ENCODE data around the gene RFX4.
A peak's percentile ranks its signal among the peaks of the same experiment; 100 is the strongest.
"Not testable (repeated sequence)": the region's sequence is repeated elsewhere in the genome, so short reads cannot be mapped to it uniquely, and the experiment has no call there.

The RFX4 gene

DNA sequence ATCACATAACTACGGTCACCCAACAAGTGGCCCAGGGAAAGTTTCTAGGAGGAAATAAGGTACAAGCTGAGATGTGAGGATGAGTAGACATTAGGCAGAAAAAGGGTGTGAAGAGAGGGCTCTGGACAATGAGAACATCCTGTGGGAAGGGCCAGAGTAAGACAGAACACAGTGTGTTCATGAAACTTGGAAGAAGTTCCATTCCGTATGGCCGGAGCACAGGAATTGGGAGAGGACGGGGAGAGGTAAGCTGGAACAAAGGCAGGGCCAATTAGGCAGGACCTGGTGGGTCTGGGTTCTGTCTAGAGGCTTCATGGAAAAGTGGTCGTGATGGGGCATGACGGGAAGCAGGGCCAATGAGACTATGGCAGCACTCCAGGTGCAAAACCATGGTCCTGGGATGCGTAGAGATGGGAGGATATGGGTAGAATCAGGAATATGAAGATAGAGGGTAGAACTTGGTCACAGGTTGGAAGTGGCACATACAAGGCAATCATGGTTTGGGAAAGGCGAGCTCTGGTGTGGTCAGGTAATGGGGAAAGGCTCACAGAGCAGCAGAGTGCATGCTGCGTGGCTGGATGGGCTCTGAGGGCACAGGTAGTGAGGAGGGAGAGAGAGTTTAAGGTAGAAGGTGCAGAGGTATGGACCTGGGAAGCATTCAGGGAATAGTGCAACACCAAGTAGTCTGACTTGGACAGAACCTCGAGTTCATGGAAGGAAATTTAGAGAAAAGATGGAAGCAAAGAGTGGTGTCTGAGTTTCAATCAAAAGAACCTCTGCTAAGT is 93.0 kb downstream of the RFX4 start:
- no peak for DNase-seq
- TF ChIP-seq GATA1 (IDR thresholded peaks at IDR 0.05; ENCODE audit: low read depth, low read length) (no peak), POLR2A (IDR thresholded peaks at IDR 0.05; ENCODE audit: low read length) (no peak)

DNA sequence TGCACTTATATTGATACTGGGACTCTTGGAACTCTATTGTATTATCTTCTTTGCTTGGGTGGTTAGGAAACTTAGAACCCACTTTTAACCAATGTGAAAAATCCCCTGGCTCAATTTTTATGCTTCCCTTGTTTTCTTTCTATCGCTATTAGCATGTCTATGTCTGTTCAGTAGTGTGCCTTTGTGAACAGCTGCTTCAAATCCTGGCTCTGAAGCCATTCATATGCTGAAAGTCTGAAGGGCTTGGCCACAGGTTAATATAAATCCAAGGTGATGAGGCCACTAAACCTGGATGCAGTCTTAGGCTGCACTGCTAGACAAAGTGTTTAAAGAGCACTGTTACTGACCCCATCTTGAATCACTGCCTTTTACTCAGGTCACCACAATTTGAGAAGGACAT is 96.8 kb downstream of the RFX4 start:
- no peak for DNase-seq
- no peak for TF ChIP-seq POLR2A (IDR thresholded peaks at IDR 0.05; ENCODE audit: low read length)
- no peak for TF ChIP-seq GATA1 (IDR thresholded peaks at IDR 0.05; ENCODE audit: low read depth, low read length)

DNA sequence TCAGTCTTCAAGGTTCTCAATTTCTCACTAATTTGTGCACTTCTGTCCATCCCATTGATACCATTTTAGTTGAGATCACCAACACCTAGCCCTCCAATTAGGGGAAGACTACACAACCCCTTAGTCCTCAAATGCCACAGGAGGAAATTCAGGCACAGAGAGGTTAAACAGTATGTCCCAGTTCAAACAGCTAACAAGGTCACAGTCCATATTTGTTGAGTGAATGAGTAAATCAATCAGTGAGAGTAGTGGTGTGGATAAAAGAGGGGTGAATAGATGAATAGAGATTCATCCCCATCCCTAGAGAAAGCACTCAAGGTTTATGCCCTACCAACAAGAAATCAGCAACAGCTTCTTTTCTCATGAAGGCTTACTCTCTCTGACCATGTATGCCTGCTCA is 97.5 kb downstream of the RFX4 start:
- no peak for DNase-seq
- no peak for TF ChIP-seq POLR2A (IDR thresholded peaks at IDR 0.05; ENCODE audit: low read length)

DNA sequence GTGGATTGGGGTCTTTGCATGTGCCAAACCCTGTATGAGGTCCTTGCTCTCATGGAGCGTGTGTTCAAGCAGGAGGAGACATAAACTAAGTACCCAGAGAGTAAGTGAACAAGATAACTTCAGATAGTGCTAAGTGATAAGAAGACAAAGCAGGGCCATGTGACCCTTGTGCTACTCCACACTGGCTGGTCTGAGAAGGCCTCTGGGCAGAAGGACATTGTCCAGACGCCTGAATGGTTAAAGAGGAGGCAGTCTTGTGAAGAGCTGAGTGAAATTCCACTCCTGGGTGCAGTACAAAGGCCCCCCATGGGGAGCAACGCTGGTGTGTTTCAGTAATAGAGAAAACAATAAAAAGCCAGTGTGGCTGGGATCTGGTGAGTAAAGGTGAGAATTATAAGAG is 98.4 kb downstream of the RFX4 start:
- TF ChIP-seq POLR2A (IDR thresholded peaks at IDR 0.05; ENCODE audit: low read length) (no peak), GATA1 (IDR thresholded peaks at IDR 0.05; ENCODE audit: low read depth, low read length) (no peak)
- no peak for DNase-seq

DNA sequence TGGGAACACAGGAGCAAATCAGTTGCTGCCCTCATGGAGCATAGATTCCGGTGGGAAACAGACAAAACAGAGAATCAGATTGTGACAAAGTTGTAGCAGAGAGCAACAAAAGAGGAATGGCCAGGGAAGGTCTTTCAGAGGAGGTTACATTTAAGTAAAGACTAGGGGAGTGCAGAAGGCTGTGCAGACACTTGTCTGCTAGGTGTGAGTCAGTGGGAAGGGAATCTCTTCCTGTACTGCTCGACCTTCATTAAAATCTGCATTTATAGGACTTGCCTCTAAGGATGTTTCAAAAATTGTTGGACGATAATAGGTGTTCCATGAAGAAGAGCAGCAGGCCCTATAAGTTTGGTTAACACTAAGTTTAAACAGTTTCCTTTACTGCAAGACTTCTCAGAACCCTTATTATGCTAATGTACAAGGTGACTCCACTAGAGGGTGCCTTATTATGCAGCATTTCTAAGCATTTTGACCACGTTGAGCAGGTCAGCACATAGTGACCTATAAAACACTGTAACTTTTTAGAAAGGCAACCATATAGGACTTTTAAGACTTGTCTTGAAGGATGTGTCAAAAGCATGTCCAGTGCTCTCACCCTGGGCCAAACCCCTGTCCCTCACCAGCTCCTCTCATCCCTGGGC is 99.9 kb downstream of the RFX4 start:
- TF ChIP-seq GATA1 (IDR thresholded peaks at IDR 0.05; ENCODE audit: low read depth, low read length), result no peak
- DNase-seq, result peak; percentile 6 to 13

DNA sequence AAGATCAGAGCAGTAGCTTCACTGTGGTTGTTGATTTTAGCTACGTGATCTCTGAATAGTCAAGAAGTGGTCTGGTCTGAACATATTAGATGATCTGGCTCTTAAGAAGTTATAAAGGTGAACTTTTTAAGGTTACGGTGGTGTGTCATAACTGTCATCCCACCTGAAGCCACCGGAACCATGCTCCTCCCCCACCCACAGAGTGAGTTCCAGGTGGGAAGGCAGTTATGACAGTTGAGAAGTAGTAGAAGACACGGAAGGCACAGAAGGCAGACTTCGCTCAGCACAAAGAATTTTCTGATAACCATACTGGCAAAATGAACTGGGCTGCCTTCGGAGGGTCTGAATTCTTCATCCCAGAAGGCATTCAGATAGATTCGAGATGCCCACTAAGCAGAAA is 101.7 kb downstream of the RFX4 start:
- TF ChIP-seq POLR2A (IDR thresholded peaks at IDR 0.05; ENCODE audit: low read length), result no peak
- TF ChIP-seq GATA1 (IDR thresholded peaks at IDR 0.05; ENCODE audit: low read depth, low read length), result no peak
- DNase-seq, result no peak

DNA sequence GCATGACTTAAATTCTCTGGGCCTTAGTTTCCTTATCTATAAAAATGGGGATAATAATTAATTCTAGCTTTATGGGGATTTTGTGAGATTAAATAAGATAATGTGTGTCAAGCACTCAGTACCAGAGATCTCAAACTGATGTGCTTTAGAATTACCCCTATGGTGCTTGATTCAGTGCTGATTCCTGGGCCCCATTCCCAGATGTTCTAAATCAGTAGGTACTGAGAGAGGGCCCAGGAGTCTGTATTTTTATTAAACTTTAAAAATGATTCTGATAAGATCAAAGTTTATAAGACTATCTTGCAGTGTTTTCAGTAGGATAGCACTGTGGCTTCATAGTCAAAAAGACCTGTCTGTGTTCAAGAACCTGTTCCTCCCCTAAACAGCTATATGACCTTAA is 102.6 kb downstream of the RFX4 start:
- no peak for DNase-seq
- TF ChIP-seq GATA1 (IDR thresholded peaks at IDR 0.05; ENCODE audit: low read depth, low read length), result no peak
- TF ChIP-seq POLR2A (IDR thresholded peaks at IDR 0.05; ENCODE audit: low read length), result no peak

DNA sequence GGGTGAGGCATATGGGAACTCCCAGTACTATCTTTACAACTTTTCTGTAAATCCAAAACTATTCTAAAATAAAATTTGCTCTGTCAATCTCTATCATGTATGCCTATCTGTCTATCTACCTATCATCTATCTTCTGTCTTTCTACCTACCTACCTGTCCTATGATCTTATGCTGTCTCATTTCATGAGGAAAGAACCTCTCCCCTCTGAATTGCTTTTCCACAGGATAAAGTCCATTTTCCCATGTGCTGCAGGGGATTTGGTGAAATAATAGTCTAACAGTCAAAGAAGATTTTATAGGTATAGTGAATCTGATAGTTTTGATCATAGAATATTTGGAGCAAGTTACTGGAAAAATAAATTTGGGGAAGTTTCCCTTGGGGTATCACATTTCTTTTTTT is 104.9 kb downstream of the RFX4 start:
- DNase-seq, result no peak
- no peak for TF ChIP-seq GATA1 (IDR thresholded peaks at IDR 0.05; ENCODE audit: low read depth, low read length)
- no peak for TF ChIP-seq POLR2A (IDR thresholded peaks at IDR 0.05; ENCODE audit: low read length)

DNA sequence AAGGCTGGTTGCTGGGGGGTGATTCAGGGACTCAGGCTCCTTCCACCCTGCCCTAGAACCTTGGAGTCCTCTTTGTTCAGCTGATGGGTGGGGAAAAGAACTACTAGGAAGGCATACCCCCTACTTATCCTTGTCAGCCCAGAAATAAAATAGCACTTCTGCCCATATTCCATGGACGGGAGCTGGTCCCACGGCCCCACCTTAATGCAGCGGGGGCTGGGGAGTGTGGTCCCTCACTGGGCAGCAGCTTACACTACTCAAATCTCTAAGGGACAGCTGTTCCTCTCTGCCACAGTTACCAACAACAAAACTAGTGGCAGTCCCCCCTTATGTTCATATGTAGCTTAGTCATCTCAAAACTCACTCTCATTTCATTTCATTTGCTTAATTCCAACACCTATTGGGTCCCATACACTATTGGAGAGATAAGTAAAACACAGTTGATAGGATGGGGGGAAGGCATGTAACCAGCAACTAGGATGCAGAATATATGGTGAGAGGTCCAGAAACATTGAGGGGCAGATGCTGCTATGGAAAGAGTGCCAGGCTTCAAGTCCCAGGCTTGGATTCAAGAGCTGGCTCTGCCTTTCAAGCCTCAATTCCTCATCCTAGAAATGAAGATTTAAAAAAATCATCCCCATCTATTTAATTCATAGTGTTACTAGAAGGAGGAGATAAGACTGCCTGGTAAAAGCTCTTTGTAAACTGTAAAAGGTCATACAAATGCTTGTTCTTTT is 107.9 kb downstream of the RFX4 start:
- no peak for DNase-seq

DNA sequence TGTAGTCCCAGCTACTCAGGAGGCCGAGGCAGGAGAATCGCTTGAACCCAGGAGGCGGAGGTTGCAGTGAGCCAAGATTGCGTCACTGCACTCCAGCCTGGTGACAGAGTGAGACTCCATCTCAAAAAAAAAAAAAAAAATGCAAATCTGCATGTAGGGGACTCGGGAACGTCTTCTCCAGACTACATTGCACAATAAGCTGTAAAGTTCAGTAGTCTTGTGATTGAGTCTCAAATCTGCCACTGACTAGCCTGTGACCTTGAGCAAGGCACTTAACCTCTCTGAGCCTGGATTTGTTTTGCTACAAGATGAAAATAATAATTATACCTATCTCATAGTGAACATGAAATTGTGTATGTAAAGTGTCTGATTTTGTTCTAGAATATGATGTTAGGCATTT is 109.2 kb downstream of the RFX4 start:
- not testable (repeated sequence) for DNase-seq

More for the DNA sequence above, 107.9 kb downstream of the RFX4 start:
- no peak for TF ChIP-seq GATA1 (IDR thresholded peaks at IDR 0.05; ENCODE audit: low read depth, low read length)
- TF ChIP-seq POLR2A (IDR thresholded peaks at IDR 0.05; ENCODE audit: low read length), result no peak

DNA sequence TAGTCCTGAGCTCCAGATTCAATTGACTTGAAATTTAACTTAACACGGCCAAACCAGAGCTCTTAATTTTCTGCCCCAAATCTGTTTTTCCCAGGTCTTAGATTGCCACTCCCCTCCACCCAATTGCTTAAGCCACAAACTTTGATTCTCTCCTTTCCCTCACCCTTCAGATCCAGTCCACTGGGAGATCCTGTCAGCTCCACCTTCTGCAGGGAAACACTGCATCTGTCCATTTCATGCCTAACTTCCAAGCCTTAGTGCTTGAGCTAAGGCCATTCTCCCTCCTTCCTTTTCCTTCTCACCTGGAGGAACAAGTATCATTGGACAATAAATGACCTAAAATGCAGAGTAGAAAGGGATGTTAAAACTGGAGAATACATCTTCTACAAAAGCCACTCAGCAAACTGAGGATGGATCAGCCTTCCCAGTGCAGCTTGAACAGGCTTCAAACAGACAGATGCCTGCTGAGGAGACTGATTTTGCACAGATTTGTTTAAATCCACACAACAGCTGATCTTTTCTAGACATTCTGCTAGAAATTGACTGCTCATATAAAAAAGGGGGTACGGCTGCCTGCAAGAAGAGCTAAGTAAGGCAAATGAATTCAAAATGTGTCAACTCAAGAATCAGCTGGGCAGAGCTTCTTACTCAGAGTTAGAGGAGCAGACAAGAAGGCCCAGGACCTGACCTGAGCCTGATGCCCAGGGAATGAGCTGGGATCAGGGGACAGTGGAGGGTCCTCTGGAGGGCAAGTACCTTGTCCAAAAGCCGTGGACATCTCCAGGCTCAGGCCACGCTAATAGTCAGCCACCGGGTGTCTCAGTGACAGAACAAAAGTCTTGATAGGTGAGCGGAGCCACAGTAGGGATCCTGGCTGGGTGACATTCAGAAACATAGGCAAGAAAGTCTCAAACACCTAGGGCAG is 110.4 kb downstream of the RFX4 start:
- no peak for TF ChIP-seq POLR2A (IDR thresholded peaks at IDR 0.05; ENCODE audit: low read length)
- no peak for TF ChIP-seq GATA1 (IDR thresholded peaks at IDR 0.05; ENCODE audit: low read depth, low read length)
- DNase-seq, result no peak

DNA sequence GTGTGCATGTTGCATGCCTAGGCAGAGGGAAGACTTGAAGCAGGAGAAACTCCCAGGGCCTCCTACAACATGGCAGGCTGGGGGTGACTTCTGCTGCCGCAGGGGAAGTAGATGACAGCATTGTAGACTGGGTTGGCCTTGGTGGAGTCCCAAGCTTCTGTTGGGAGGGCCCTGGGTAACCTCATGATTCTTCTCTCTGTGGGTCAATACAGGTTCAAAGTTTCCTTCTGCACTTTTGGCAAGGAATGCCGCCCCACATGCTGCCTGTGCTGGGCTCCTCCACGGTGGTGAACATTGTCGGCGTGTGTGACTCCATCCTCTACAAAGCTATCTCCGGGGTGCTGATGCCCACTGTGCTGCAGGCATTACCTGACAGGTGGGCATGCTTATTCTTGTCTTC is 113.3 kb downstream of the RFX4 start:
- DNase-seq, result no peak
- TF ChIP-seq GATA1 (IDR thresholded peaks at IDR 0.05; ENCODE audit: low read depth, low read length), result no peak
- TF ChIP-seq POLR2A (IDR thresholded peaks at IDR 0.05; ENCODE audit: low read length), result no peak

DNA sequence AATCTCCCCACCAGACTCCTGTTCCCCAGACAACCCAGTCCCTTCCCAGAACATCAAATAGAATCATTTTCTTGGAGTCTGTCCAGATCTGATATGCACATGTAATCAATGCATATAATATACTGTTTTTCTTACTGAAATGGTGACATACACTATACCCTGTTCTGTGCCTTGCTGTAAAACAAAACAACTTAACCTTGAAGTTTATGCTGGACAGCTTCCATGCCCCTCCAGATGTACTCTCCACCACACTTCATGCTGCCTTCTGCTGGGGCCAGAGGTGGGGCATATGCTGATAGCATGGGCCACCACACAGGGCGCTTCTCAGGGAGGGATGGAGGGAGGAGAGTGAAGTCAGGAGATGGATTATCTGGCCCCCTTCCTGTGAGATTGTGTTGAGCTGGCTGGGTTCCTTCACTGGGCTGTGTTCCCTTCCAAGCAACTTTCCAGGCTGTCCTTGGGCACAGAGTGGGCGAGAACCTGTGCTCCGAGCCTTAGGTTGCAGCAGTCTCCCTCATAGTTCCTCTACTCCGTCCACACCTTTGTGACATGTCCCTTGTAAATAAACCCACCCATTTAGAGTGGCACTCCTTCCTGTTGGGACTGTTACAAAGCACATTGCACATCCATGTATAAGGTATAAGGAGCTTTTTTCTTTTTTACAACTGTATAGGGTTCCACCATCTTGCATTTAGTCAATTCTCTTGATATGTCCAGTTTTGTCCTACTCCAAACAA is 114.0 kb downstream of the RFX4 start:
- TF ChIP-seq GATA1 (IDR thresholded peaks at IDR 0.05; ENCODE audit: low read depth, low read length), result no peak
- no peak for DNase-seq

Data from erythroblast (primary cell).